ENCODE results near the gene MCF2L2. TPM values are rescaled to one million over a fixed set of nuclear protein-coding genes. Genes with fewer than 3 reads are reported as not detected.
"Not testable (repeated sequence)": the region's sequence is repeated elsewhere in the genome, so short reads cannot be mapped to it uniquely, and the experiment has no call there.

The MCF2L2 gene
- total RNA-seq, 1 donor from 2014 or later = 0.43 TPM

GRCh38 chr3:183473969-183474368 lies 45.5 kb upstream of the MCF2L2 start:
- TF ChIP-seq, protein P1, sequence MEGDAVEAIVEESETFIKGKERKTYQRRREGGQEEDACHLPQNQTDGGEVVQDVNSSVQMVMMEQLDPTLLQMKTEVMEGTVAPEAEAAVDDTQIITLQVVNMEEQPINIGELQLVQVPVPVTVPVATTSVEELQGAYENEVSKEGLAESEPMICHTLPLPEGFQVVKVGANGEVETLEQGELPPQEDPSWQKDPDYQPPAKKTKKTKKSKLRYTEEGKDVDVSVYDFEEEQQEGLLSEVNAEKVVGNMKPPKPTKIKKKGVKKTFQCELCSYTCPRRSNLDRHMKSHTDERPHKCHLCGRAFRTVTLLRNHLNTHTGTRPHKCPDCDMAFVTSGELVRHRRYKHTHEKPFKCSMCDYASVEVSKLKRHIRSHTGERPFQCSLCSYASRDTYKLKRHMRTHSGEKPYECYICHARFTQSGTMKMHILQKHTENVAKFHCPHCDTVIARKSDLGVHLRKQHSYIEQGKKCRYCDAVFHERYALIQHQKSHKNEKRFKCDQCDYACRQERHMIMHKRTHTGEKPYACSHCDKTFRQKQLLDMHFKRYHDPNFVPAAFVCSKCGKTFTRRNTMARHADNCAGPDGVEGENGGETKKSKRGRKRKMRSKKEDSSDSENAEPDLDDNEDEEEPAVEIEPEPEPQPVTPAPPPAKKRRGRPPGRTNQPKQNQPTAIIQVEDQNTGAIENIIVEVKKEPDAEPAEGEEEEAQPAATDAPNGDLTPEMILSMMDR (IDR thresholded peaks at IDR 0.05; ENCODE audit: unreplicated experiment) = no peak
- Mint-ChIP-seq H3K9me3 (ENCODE audit: low read depth) (no peaks in the 10 kb centered on the region), H3K27me3 (no peaks in the 10 kb centered on the region), H3K27ac (no peak overlapping the region), H3K36me3 (ENCODE audit: insufficient read depth) (no peaks in the 10 kb centered on the region), H3K4me1 (ENCODE audit: low read depth) (no peaks in the 10 kb centered on the region), H3K4me3 (ENCODE audit: low read depth) (no peak overlapping the region)
- no peak for DNase-seq (ENCODE audit: low spot score, unreplicated experiment)

DNA sequence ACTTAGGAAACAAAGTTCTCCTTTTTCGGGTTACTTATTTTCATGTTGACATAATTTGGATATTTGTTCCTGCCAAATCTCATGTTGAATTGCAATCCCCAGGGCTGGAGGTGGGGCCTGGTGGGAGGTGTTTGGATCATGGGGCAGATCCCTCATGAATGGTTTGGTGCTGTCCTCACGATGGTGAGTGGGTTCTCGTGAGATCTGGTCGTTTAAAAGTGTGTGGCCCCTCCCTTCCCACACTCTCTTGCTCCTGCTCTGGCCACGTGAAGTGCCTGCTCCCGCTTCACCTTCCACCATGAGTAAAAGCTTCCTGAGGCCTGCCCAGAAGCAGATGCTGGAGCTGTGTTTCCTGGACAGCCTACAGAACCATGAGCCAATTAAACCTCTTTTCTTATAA lies 43.7 kb upstream of the MCF2L2 start:
- H3K27ac Mint-ChIP-seq = no peak overlapping the region
- no peaks in the 10 kb centered on the region for H3K36me3 Mint-ChIP-seq (ENCODE audit: insufficient read depth)

GRCh38 chr3:183468424-183468823 lies 40.0 kb upstream of the MCF2L2 start:
- Mint-ChIP-seq H3K36me3 (ENCODE audit: insufficient read depth) (no peaks in the 10 kb centered on the region), H3K9me3 (ENCODE audit: low read depth) (no peaks in the 10 kb centered on the region), H3K4me3 (ENCODE audit: low read depth) (no peak overlapping the region), H3K27ac (no peak overlapping the region), H3K27me3 (no peaks in the 10 kb centered on the region), H3K4me1 (ENCODE audit: low read depth) (peaks cover 2% of the 10 kb centered on the region)
- no peak for DNase-seq (ENCODE audit: low spot score, unreplicated experiment)
- TF ChIP-seq, protein P1 (IDR thresholded peaks at IDR 0.05; ENCODE audit: unreplicated experiment) = no peak

More for the DNA sequence above, 43.7 kb upstream of the MCF2L2 start:
- no peak for DNase-seq (ENCODE audit: low spot score, unreplicated experiment)
- Mint-ChIP-seq H3K27me3 (no peaks in the 10 kb centered on the region), H3K4me3 (ENCODE audit: low read depth) (no peak overlapping the region), H3K9me3 (ENCODE audit: low read depth) (no peaks in the 10 kb centered on the region), H3K4me1 (ENCODE audit: low read depth) (no peaks in the 10 kb centered on the region)
- TF ChIP-seq, protein P1 (IDR thresholded peaks at IDR 0.05; ENCODE audit: unreplicated experiment) = no peak

DNA sequence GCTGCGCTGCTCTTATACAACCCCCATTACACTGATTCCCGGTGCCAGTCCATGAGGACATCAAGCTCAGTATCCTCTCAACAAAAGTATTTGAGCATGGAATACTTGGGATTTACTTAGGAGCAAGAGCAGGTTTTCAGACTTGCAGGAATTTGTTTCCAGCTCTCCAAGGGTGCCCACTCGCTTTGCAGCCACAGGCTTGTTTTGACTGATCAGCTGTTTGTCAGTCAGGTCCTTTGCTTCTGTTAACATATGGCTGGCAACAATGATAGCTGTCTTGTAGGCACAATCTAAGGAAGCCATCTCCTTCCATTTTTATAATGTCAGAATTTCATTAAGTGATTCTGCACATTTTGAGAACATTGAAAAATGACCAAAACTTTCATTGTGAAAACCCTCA lies 38.2 kb upstream of the MCF2L2 start:
- H3K4me3 Mint-ChIP-seq (ENCODE audit: low read depth) = no peak overlapping the region
- H3K4me1 Mint-ChIP-seq (ENCODE audit: low read depth) = peaks cover 2% of the 10 kb centered on the region
- no peak overlapping the region for H3K27ac Mint-ChIP-seq
- TF ChIP-seq, protein P1 (IDR thresholded peaks at IDR 0.05; ENCODE audit: unreplicated experiment) = no peak
- no peaks in the 10 kb centered on the region for H3K36me3 Mint-ChIP-seq (ENCODE audit: insufficient read depth)
- no peaks in the 10 kb centered on the region for H3K27me3 Mint-ChIP-seq
- no peak for DNase-seq (ENCODE audit: low spot score, unreplicated experiment)
- H3K9me3 Mint-ChIP-seq (ENCODE audit: low read depth) = no peaks in the 10 kb centered on the region

- H3K4me1 Mint-ChIP-seq (ENCODE audit: low read depth); DNase-seq (ENCODE audit: low spot score, unreplicated experiment); H3K9me3 Mint-ChIP-seq (ENCODE audit: low read depth); H3K27me3 Mint-ChIP-seq; H3K36me3 Mint-ChIP-seq (ENCODE audit: insufficient read depth); H3K4me3 Mint-ChIP-seq (ENCODE audit: low read depth); H3K27ac Mint-ChIP-seq: not testable (repeated sequence)
These were observed 37.3 kb upstream of the MCF2L2 start for GRCh38 chr3:183465710-183466109.

GRCh38 chr3:183464480-183464879 lies 36.1 kb upstream of the MCF2L2 start:
- no peak overlapping the region for H3K27ac Mint-ChIP-seq
- H3K27me3 Mint-ChIP-seq = no peaks in the 10 kb centered on the region
- no peaks in the 10 kb centered on the region for H3K36me3 Mint-ChIP-seq (ENCODE audit: insufficient read depth)
- no peak for DNase-seq (ENCODE audit: low spot score, unreplicated experiment)
- TF ChIP-seq, protein P1 (IDR thresholded peaks at IDR 0.05; ENCODE audit: unreplicated experiment) = no peak
- no peaks in the 10 kb centered on the region for H3K9me3 Mint-ChIP-seq (ENCODE audit: low read depth)
- H3K4me1 Mint-ChIP-seq (ENCODE audit: low read depth) = peaks cover 2% of the 10 kb centered on the region
- no peak overlapping the region for H3K4me3 Mint-ChIP-seq (ENCODE audit: low read depth)
